ENCODE data around the gene IPO4. TPM values are rescaled to one million over a fixed set of nuclear protein-coding genes. Genes with fewer than 3 reads are reported as not detected.

IPO4 gene
- total and polyA plus RNA-seq, 2 experiments from 2014 or later = 32.0 to 34.5 TPM

- TF ChIP-seq CTCF (IDR thresholded peaks at IDR 0.05; ENCODE audit: low read depth, low read length) = peak; percentile 19
- peak; percentile 99 for DNase-seq (ENCODE audit: low read depth in 1 of 2, low spot score in 1 of 2)
- Histone ChIP-seq H3K4me1 (ENCODE audit: low read depth) (no peaks in the 10 kb centered on the region), H3K27me3 (no peaks in the 10 kb centered on the region), H3K27ac (peak within 1 kb of the TSS; percentile 91), H3K36me3 (peaks cover 8% of the 10 kb centered on the region), H3K4me3 (peak within 1 kb of the TSS; percentile 65), H3K9me3 (ENCODE audit: low read depth) (no peaks in the 10 kb centered on the region)
Observed at GRCh38 chr14:24212924-24213865, 24.6 kb upstream of the IPO4 start, which contains the start of gene CHMP4A. TSS of gene CHMP4A (minus strand) at chr14:24213488. CDS start at chr14:24213439, 49 bp downstream.

DNA sequence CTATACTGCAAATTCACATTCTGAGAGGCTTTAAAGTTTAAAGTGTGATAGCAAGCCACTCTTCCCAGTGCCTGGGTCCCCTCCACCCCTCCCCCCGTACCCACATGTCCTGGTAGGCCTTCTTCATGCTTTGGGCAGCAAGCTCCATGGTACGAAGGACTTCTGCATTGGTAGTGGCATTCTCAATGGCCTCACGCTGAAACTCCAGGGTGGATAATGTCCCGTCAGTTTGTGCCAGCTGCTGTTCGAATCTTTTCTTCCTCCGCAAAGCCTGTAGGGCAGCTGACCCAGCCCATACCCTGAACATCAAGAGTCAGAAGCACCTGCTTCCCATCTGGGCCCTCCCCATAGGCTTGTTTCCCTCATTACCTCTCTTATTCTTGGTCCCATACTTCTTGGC, 22.7 kb upstream of the IPO4 start:
- no peak for TF ChIP-seq CTCF (IDR thresholded peaks at IDR 0.05; ENCODE audit: low read depth, low read length)
- peaks cover 11% of the 10 kb centered on the region for H3K36me3 ChIP-seq
- H3K4me3 ChIP-seq = no peak overlapping the region
- no peak overlapping the region for H3K27ac ChIP-seq
- no peaks in the 10 kb centered on the region for H3K4me1 ChIP-seq (ENCODE audit: low read depth)
- no peak for DNase-seq (ENCODE audit: low read depth in 1 of 2, low spot score in 1 of 2)
- H3K27me3 ChIP-seq = no peaks in the 10 kb centered on the region
- H3K9me3 ChIP-seq (ENCODE audit: low read depth) = no peaks in the 10 kb centered on the region

DNA sequence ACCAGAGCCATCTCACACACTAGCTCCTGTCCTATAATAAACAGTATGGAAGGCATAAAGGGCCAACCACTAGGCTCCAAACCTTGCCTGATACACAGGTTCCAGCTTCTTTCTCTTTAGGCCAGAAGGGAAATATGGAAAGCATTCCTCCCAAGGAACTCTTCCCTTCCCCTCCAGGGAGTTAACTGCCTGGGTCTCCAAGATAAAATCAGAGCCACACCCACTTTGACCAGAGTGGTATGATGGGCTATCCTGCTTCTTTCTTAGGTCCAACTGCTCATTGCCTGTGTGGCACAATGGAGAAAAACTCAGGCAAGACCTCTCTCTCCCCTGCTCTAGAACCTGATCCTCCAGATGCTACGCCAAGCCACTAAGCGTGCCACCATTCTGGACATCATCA, 19.0 kb upstream of the IPO4 start:
- H3K27me3 ChIP-seq = no peaks in the 10 kb centered on the region
- H3K4me1 ChIP-seq (ENCODE audit: low read depth) = no peaks in the 10 kb centered on the region
- H3K27ac ChIP-seq = no peak overlapping the region
- TF ChIP-seq CTCF (IDR thresholded peaks at IDR 0.05; ENCODE audit: low read depth, low read length) = no peak
- H3K4me3 ChIP-seq = no peak overlapping the region
- H3K36me3 ChIP-seq = peaks cover 11% of the 10 kb centered on the region
- DNase-seq (ENCODE audit: low read depth in 1 of 2, low spot score in 1 of 2) = no peak
- no peaks in the 10 kb centered on the region for H3K9me3 ChIP-seq (ENCODE audit: low read depth)

DNA sequence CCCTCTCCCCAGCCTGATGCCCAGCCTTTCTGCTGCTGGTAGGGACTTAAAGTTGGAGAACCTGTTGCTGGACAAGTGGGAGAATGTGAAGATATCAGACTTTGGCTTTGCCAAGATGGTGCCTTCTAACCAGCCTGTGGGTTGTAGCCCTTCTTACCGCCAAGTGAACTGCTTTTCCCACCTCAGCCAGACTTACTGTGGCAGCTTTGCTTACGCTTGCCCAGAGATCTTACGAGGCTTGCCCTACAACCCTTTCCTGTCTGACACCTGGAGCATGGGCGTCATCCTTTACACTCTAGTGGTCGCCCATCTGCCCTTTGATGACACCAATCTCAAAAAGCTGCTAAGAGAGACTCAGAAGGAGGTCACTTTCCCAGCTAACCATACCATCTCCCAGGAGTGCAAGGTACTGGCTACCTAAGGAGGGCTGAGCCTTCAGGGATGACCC, 18.5 kb upstream of the IPO4 start:
- DNase-seq (ENCODE audit: low read depth in 1 of 2, low spot score in 1 of 2) = no peak
- Histone ChIP-seq H3K27ac (no peak overlapping the region), H3K4me1 (ENCODE audit: low read depth) (no peaks in the 10 kb centered on the region), H3K27me3 (no peaks in the 10 kb centered on the region), H3K4me3 (no peak overlapping the region), H3K36me3 (peaks cover 11% of the 10 kb centered on the region), H3K9me3 (ENCODE audit: low read depth) (no peaks in the 10 kb centered on the region)
- TF ChIP-seq CTCF (IDR thresholded peaks at IDR 0.05; ENCODE audit: low read depth, low read length) = no peak

GRCh38 chr14:24206260-24207103, 17.9 kb upstream of the IPO4 start:
- H3K4me3 ChIP-seq = no peak overlapping the region
- no peak for TF ChIP-seq CTCF (IDR thresholded peaks at IDR 0.05; ENCODE audit: low read depth, low read length)
- DNase-seq (ENCODE audit: low read depth in 1 of 2, low spot score in 1 of 2) = no peak
- no peaks in the 10 kb centered on the region for H3K27me3 ChIP-seq
- no peaks in the 10 kb centered on the region for H3K4me1 ChIP-seq (ENCODE audit: low read depth)
- H3K9me3 ChIP-seq (ENCODE audit: low read depth) = no peaks in the 10 kb centered on the region
- H3K36me3 ChIP-seq = peaks cover 11% of the 10 kb centered on the region
- H3K27ac ChIP-seq = no peak overlapping the region
